ENCODE measurements around the gene NAP1L1.

Gene NAP1L1

DNA sequence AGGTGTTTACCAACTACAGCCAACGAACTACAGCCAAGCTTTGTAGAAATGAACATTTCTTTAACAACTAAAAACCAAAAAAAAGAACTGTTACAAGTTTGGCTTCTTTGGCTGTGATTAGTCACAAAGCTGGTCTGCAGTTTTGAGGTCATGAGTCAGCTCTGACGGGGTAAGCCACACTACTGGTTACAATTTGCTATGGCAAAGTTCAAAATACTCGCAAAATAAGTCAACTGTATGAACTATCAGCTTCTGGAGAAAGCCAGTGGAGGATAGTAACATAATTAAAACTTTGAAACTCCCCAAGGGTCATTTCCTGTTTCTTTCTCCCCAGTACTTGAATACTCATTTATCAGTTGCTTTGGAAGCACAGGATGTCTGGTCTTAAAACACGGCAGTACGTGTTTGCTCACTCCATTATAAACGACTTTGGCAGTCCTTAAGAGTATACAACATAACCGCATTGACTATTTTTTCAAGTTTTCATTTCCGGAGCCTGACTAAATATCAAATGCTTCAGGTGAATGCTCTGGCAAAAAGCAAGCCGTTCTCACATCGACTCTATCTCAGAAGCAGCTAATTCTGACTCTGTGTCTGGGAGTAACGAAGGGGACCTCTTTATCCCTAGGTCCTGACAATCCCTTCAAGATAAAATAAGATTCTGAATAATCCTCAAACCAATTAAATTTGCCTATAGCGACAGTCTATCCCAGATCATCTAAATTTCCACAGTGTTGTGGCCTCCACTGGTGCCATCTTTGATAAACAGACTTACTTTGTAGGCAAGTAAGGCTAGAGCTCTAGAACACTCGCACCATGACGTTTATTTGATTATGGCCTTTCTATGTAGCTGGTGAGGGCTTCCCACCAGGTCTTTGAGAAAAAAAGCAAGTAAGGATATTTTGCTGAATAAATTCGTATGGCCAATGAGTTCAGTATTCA, 63.5 kb downstream of the NAP1L1 start:
- peak; percentile 30 for DNase-seq (ENCODE audit: low read depth)

DNA sequence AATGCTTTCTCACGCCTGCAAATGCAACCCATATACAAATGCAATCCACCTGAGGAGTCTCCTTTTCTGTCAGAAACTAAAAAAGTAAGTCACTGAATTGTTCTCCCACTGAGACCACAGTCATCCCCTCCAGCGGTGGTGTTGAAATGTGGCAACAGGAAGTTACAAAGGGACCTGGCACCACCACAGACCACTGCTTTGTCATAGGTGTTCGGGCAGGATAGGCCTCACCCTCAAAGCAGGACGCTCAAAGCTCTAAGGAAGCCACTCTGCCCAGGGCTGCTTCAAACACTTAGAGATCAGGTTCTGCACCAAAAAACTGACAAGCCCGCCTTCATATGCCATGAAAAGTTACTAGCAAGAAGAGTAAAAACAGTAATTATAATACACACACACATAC, 64.2 kb downstream of the NAP1L1 start:
- DNase-seq (ENCODE audit: low read depth) = peak; percentile 53

- DNase-seq (ENCODE audit: low read depth) = no peak
These were observed 65.8 kb downstream of the NAP1L1 start for GRCh38 chr12:76018672-76019071.

- no peak for DNase-seq (ENCODE audit: low read depth)
These were observed 66.4 kb downstream of the NAP1L1 start for GRCh38 chr12:76018111-76018510.

DNA sequence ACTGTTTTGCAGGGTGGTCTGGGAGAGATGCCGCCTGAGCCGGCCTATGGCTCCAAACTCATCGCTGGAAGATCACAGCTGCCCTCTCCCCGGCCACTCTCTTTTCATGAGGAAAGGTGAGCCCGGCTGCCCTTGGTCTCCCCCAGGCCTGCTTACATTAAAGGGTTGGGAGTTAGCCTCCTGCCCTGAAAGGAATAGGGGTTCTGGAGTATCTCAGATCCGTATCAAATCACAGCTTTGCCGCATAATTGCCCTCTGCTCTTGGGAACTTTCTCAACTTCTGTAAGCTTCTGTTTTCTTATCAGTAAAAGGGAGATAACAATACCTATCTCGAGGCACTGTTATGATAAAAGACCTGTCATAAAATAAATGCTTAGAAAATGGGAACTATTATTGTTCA, 70.5 kb downstream of the NAP1L1 start:
- DNase-seq (ENCODE audit: low read depth) = no peak

- DNase-seq (ENCODE audit: low read depth) = no peak
These were observed 70.9 kb downstream of the NAP1L1 start for GRCh38 chr12:76013603-76014002.

DNA sequence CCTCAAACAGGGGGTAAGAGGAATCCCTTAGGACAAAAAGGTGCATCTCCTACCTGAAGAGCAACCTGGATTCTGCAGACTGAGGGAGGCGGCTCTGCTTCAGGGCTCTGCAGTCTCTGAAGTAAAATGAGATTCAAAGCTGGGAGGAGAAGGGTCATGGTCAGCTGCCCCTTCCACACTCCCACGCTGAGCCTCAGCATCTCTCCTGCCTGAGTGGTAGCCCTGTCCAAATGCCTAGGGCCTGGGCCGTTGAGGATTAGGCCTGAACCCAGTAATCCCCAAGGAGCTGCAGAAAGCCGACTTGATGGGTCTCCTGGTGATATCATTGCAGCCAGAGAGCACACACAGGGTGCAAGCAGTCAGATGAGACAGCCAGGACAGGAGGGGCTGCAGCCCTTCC, 71.8 kb downstream of the NAP1L1 start:
- DNase-seq (ENCODE audit: low read depth) = no peak

- DNase-seq (ENCODE audit: low read depth) = no peak
These were observed 73.6 kb downstream of the NAP1L1 start for GRCh38 chr12:76010732-76011458.

DNA sequence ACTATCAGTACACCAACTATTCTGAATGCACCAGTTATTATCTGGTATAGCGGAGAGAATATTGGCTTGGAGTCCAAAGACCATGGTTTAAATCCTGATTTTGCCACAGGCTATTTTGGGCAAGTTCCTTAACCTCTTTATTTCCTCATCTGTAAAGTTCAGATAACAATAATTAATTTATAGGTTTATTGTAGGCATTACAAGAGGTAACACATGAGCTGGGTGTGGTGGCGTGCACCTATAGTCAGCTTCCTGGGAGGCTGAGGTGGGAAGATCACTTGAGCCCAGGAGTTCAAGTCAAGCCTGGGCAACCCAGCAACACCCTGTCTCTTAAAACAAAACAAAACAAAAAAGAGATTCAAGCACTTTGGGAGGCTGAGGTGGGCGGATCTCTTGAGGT, 76.1 kb downstream of the NAP1L1 start:
- DNase-seq (ENCODE audit: low read depth) = no peak

- DNase-seq (ENCODE audit: low read depth) = no peak
These were observed 76.8 kb downstream of the NAP1L1 start for GRCh38 chr12:76007640-76008039.

GRCh38 chr12:76006028-76006925, 78.2 kb downstream of the NAP1L1 start:
- DNase-seq (ENCODE audit: low read depth) = no peak

DNA sequence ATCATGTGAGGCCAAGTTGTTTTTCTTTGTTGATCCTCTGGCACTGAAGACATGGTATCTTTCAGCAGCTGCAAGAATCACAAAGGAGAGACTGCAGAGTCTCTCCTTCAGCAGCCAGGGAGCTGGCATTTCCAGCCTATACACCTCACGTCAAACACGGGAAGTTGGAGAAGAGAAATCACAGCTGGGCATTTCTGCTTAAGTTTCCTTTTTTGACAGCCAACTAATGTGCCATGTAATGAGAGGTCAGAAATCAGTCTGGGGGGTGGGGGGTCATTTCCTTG, 81.2 kb downstream of the NAP1L1 start:
- no peak for DNase-seq (ENCODE audit: low read depth)

DNA sequence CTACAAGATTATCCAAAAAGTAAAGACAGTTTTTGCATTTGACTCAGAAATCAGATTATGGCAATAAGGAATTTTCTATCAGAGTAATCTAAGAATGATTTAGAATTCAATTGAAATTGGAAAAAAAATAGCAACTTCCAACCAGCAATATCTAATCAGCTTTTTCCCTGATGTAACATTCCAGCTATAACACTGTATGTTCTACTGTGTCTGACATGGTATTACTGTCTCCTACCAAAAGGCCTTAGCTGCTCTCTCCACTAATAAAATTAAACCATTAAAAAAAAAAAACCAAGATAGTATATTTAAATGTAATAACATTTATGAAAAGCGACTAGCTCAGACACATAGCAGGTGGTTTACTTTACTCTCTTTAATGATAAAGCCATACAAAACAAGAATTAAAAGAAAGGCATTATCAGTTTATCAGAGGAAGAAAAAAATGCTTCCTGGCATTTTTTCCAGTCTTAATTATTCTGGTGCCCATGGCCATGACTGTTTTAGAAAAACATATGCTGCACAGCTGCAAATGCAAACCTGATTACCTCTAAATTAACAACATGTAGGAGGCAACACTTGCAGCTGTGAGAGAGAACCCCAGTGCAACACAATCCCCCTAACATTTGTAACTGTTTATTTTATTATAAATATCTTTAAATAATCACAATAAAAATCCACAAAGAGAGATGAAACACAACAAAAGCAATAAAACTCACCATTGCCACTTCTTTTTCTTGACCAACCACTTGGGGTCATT, 81.7 kb downstream of the NAP1L1 start:
- DNase-seq (ENCODE audit: low read depth) = no peak

- no peak for DNase-seq (ENCODE audit: low read depth)
These were observed 86.0 kb downstream of the NAP1L1 start for GRCh38 chr12:75998292-75999063.

DNA sequence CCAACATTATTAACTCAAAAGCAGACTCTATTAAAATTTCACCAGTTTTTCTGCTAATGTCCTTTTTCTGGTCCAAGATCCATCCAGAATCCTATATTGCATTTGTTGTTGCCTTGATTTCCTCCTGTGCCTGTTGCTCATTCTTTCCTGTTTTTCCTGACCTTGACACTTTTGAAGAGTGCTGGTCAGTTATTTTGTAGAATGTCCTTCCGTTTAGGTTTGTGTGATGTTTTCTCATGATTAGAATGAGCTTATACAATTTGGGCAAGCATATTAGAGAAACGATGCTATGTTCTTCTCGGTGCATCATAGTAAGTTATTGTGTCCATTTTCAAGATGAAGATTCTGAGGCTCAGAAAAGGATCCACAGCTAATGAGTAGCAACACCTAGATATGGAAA, 86.8 kb downstream of the NAP1L1 start:
- DNase-seq (ENCODE audit: low read depth) = no peak

- no peak for DNase-seq (ENCODE audit: low read depth)
These were observed 87.5 kb downstream of the NAP1L1 start for GRCh38 chr12:75996861-75997447.

- no peak for DNase-seq (ENCODE audit: low read depth)
These were observed 88.8 kb downstream of the NAP1L1 start for GRCh38 chr12:75995691-75996090.

- no peak for DNase-seq (ENCODE audit: low read depth)
These were observed 90.3 kb downstream of the NAP1L1 start for GRCh38 chr12:75994069-75994740.

DNA sequence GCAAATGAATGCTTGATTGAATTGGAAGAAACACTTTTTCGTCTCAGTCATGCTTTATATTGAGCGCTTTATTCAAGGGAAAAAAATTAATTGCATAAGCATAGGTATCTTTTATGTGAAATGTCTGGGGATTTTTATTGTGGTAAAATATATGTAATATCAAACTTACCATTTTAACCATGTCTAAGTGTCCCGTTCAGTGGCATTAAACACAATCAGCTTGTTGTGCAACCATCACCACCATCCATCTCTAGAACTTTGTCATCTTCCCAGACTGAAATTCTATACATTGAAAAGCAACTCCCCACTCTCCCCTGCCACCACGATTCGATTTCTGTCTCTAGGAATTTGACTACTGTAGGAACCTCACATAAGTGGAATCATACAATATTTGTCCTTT, 92.7 kb downstream of the NAP1L1 start:
- DNase-seq (ENCODE audit: low read depth) = no peak

All from stimulated activated CD8-positive, alpha-beta memory T cell treated with anti-CD3 and anti-CD28 coated beads, Interleukin-7, amount 100 ng/mL, for 24 hours (primary cell).